GM12801 (cell line): ENCODE data around the gene TMEM220.

Source experiments
- CTCF ChIP-seq: IDR thresholded peaks from one replicate; pipeline ENCODE4 v1.5.1; 2011; ENCODE audit warnings: control low read depth; ENCODE audit not compliant: insufficient read length; ENCODE audit errors: extremely low read depth

Gene TMEM220

GRCh38 chr17:10699856-10700255 lies 30.0 kb downstream of the TMEM220 start:
- no peak for TF ChIP-seq CTCF

- no peak for TF ChIP-seq CTCF
Measured at GRCh38 chr17:10698096-10698818, 31.6 kb downstream of the TMEM220 start.

GRCh38 chr17:10697092-10698081 lies 32.4 kb downstream of the TMEM220 start, which contains the start of the genes ADPRM and SCO1:
TSS of gene ADPRM (plus strand) at chr17:10697594. CDS start at chr17:10704927, 7,333 bp downstream.
TSS of gene SCO1 (minus strand) at chr17:10697533. CDS start at chr17:10697507, 26 bp downstream.
- TF ChIP-seq CTCF: no peak

GRCh38 chr17:10687499-10687898 lies 42.3 kb downstream of the TMEM220 start:
- no peak for TF ChIP-seq CTCF

- no peak for TF ChIP-seq CTCF
Measured at GRCh38 chr17:10683853-10684252, 46.0 kb downstream of the TMEM220 start.

- TF ChIP-seq CTCF: no peak
Measured at GRCh38 chr17:10681866-10682446, 47.9 kb downstream of the TMEM220 start.

- no peak for TF ChIP-seq CTCF
Measured at GRCh38 chr17:10674704-10675103, 55.1 kb downstream of the TMEM220 start.
